Transverse colon (tissue), 4 donors: ENCODE results near the gene LSAMP.

Experiments used
- EP300 ChIP-seq: sonication (generic); formaldehyde crosslinking; IDR thresholded peaks from one replicate; pipeline ENCODE4 v1.6.1; 2017; ENCODE audit warnings: antibody characterized with exemption, low read depth
- POLR2A ChIP-seq: fragments of 450-650 bp; IDR thresholded peaks from one replicate; pipeline ENCODE4 v1.6.1; 2016; ENCODE audit warnings: antibody characterized with exemption, mild to moderate bottlenecking, moderate library complexity
- POLR2AphosphoS5 ChIP-seq, 3 donors: sonication (generic); formaldehyde crosslinking; IDR thresholded peaks; one replicate each; pipeline ENCODE4 v1.6.1; 2016; ENCODE audit warnings: antibody characterized with exemption in 3 of 3
- TF ChIP-seq, protein P1 (sequence below), 5 experiments: fragments of 200-600 bp in 3 of 5; fragments of 450-650 bp in 2 of 5; sonication (generic) in 3 of 5; IDR thresholded peaks; 1 replicate in 2 of 5; 2 replicates in 3 of 5; pipeline ENCODE4 v1.5.1; 2016 to 2017; ENCODE audit warnings: antibody characterized with exemption in 5 of 5, inconsistent platforms in 3 of 5, mild to moderate bottlenecking in 2 of 5, moderate library complexity in 1 of 5

- TF ChIP-seq, protein P1, sequence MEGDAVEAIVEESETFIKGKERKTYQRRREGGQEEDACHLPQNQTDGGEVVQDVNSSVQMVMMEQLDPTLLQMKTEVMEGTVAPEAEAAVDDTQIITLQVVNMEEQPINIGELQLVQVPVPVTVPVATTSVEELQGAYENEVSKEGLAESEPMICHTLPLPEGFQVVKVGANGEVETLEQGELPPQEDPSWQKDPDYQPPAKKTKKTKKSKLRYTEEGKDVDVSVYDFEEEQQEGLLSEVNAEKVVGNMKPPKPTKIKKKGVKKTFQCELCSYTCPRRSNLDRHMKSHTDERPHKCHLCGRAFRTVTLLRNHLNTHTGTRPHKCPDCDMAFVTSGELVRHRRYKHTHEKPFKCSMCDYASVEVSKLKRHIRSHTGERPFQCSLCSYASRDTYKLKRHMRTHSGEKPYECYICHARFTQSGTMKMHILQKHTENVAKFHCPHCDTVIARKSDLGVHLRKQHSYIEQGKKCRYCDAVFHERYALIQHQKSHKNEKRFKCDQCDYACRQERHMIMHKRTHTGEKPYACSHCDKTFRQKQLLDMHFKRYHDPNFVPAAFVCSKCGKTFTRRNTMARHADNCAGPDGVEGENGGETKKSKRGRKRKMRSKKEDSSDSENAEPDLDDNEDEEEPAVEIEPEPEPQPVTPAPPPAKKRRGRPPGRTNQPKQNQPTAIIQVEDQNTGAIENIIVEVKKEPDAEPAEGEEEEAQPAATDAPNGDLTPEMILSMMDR (IDR thresholded peaks at IDR 0.05), result no peak
- TF ChIP-seq POLR2A (no peak), EP300 (no peak), POLR2AphosphoS5 (IDR thresholded peaks at IDR 0.05) (no peak)
Observed at GRCh38 chr3:116018646-116019045, 426.6 kb downstream of the LSAMP start.
